ENCODE results near the gene KCNC3. TPM values are rescaled to one million over a fixed set of nuclear protein-coding genes. Genes with fewer than 3 reads are reported as not detected.

Gene KCNC3
- total and polyA plus RNA-seq, 2 of the 4 experiments (the other 2 are of a cell fraction), result 0.07 TPM; not detected in 1

GRCh38 chr19:50328873-50329145 lies 368 bp downstream of the KCNC3 start:
- Histone ChIP-seq H2AK5ac (ENCODE audit: low read depth, low read length) (no peak overlapping the region), H3K56ac (ENCODE audit: extremely low read depth, insufficient read depth, low read length) (no peak overlapping the region), H3K18ac (ENCODE audit: low read depth, low read length) (no peak overlapping the region), H4K20me1 (ENCODE audit: insufficient read depth, low read length) (no peaks in the 10 kb centered on the region), H3K23ac (ENCODE audit: low read depth, low read length) (no peak overlapping the region), H3K79me1 (ENCODE audit: low read depth in 1 of 2, low read length in 2 of 2) (no peaks in the 10 kb centered on the region), H3K9me3 (ENCODE audit: control insufficient read depth, insufficient read depth, low read length) (peaks cover 11% of the 10 kb centered on the region), H2AFZ (replicated peaks; ENCODE audit: low read length, poor library complexity) (no peak overlapping the region), H3K27me3 (ENCODE audit: control insufficient read depth, insufficient read depth, low read length) (peaks cover 46% of the 10 kb centered on the region), H3K9me1 (ENCODE audit: insufficient read depth, low read length) (no peaks in the 10 kb centered on the region; the same call in 1 of the 2 replicates), H4K8ac (ENCODE audit: low read depth in 2 of 2, low read length in 2 of 2) (no peak overlapping the region), H3K4me3 (ENCODE audit: insufficient read depth, low read depth, low read length) (peak overlapping the region; percentile 25; the same call in 1 of the 2 replicates), H2BK120ac (ENCODE audit: low read depth, low read length) (no peak overlapping the region), H3K14ac (replicated peaks; ENCODE audit: low read depth, low read length) (no peak overlapping the region), H3K27ac (ENCODE audit: insufficient read depth, low read length) (no peak overlapping the region), H2BK5ac (ENCODE audit: low read depth, low read length, poor library complexity, severe bottlenecking) (no peak overlapping the region), H4K5ac (ENCODE audit: low read depth, low read length) (no peak overlapping the region), H3K36me3 (ENCODE audit: control insufficient read depth, insufficient read depth, low read length) (no peaks in the 10 kb centered on the region), H3K4ac (ENCODE audit: low read depth, low read length) (no peak overlapping the region), H2BK15ac (ENCODE audit: low read depth, low read length) (no peak overlapping the region), H3K4me2 (ENCODE audit: low read depth, low read length) (no peak overlapping the region), H3K9ac (ENCODE audit: low read depth, low read length) (no peak overlapping the region), H3K4me1 (ENCODE audit: control insufficient read depth, insufficient read depth, low read length) (no peaks in the 10 kb centered on the region), H4K91ac (ENCODE audit: insufficient read depth, low read depth, low read length) (no peak overlapping the region), H2AK9ac (replicated peaks; ENCODE audit: low read depth, low read length, poor library complexity) (no peak overlapping the region), H2BK20ac (ENCODE audit: low read depth, low read length) (no peak overlapping the region)
- intact Hi-C loops (cut with micrococcal nuclease) (no loop called here), dilution Hi-C loops (cut with HindIII; ENCODE audit: low sequenced_read_pairs, unreplicated experiment) (no loop called here), in situ Hi-C loops (cut with MboI; ENCODE audit: low sequenced_read_pairs) (no loop called here)
- WGBS, 2 experiments (ENCODE audit: extremely low coverage in 2 of 2, insufficient read length in 1 of 2), result no CpG with 5 or more reads among the region's 40 CpGs
- DNase-seq, result no peak
- CTCF ChIA-PET, result no interaction called here
- no peak for ATAC-seq (ENCODE audit: low read depth)
- no TSS peak for BruUV-seq (replicated peaks)
- TF ChIP-seq NFE2L2 (IDR thresholded peaks at IDR 0.05; ENCODE audit: low read depth, low read length) (no peak), CHD1 (IDR thresholded peaks at IDR 0.05; ENCODE audit: low read depth, low read length) (no peak), ELK1 (IDR thresholded peaks at IDR 0.05; ENCODE audit: borderline replicate concordance, low read depth, low read length) (no peak), BHLHE40 (IDR thresholded peaks at IDR 0.05; ENCODE audit: low read depth, low read length) (no peak), RCOR1 (IDR thresholded peaks at IDR 0.05; ENCODE audit: insufficient replicate concordance, low read length) (no peak), CTCF (conservative IDR thresholded peaks at IDR 0.05; ENCODE audit: low read depth, low read length) (no peak), FOS (IDR thresholded peaks at IDR 0.05; ENCODE audit: low read depth, low read length) (no peak), CEBPB (IDR thresholded peaks at IDR 0.05; ENCODE audit: low read depth, low read length) (no peak), MXI1 (IDR thresholded peaks at IDR 0.05; ENCODE audit: borderline replicate concordance, low read depth, low read length) (no peak), RFX5 (IDR thresholded peaks at IDR 0.05; ENCODE audit: low read depth, low read length) (no peak), POLR2A (IDR thresholded peaks at IDR 0.05; ENCODE audit: low read depth, low read length) (no peak), MAZ (IDR thresholded peaks at IDR 0.05; ENCODE audit: borderline replicate concordance, low read depth, low read length) (no peak), MAFK (IDR thresholded peaks at IDR 0.05; ENCODE audit: low read depth, low read length) (no peak), SMC3 (IDR thresholded peaks at IDR 0.05; ENCODE audit: low read depth, low read length) (no peak), RAD21 (IDR thresholded peaks at IDR 0.05; ENCODE audit: low read length) (no peak)
- POLR2A ChIA-PET (ENCODE audit: unreplicated experiment), result no interaction called here

All from IMR-90 (cell line).